Measurements from ENCODE around the gene TACO1.

The TACO1 gene

GRCh38 chr17:63621229-63621683, 20.6 kb downstream of the TACO1 start:
- H3K9me3 ChIP-seq (ENCODE audit: control insufficient read depth, insufficient read depth, low read depth, low read length), result no peaks in the 10 kb centered on the region
- CTCF ChIA-PET, result interaction anchor here (1.0 to 3.4 kb wide), 4 partner anchors 10 to 196 kb away, joined by 3 to 28 read pairs (median 4); no protein-coding TSS in a partner anchor
- H3K4me1 ChIP-seq (ENCODE audit: control insufficient read depth, insufficient read depth, low read length), result peaks cover 11% of the 10 kb centered on the region
- H3K27ac ChIP-seq (ENCODE audit: extremely low read depth, low read depth, low read length), result peak overlapping the region; percentile 87
- TF ChIP-seq ZSCAN23 (tag by site-specific recombination; IDR thresholded peaks at IDR 0.05) (no peak), ZFP37 (tag by site-specific recombination; IDR thresholded peaks at IDR 0.05) (0 out of 2 replicates have a peak, but pooled peaks have one; percentile 59)
- POLR2A ChIA-PET, result interaction anchor here (0.9 to 2.5 kb wide), 28 partner anchors 10 to 223 kb away, joined by 3 to 32 read pairs (median 6); partner anchors contain the start of genes DCAF7, PSMC5 and TACO1
- H3K36me3 ChIP-seq (ENCODE audit: control insufficient read depth in 2 of 2, insufficient read depth in 1 of 2, low read length in 2 of 2), result no peaks in the 10 kb centered on the region
- peak overlapping the region; percentile 77 for H3K4me3 ChIP-seq (ENCODE audit: low read depth, low read length)

GRCh38 chr17:63621684-63622573, 21.2 kb downstream of the TACO1 start, which contains the start of gene MAP3K3:
TSS of gene MAP3K3 (plus strand) at chr17:63622417. CDS start at chr17:63622760, 343 bp downstream.
- no peaks in the 10 kb centered on the region for H3K36me3 ChIP-seq (ENCODE audit: control insufficient read depth in 2 of 2, insufficient read depth in 1 of 2, low read length in 2 of 2)
- H3K27ac ChIP-seq (ENCODE audit: extremely low read depth, low read depth, low read length), result peak within 1 kb of the TSS; percentile 89
- POLR2A ChIA-PET, result interaction anchor here (0.6 to 2.5 kb wide), 61 partner anchors 8 to 883 kb away, joined by 3 to 32 read pairs (median 5); partner anchors contain the start of genes ACE, CCDC47, DCAF7 and DDX42
- peaks cover 13% of the 10 kb centered on the region for H3K4me1 ChIP-seq (ENCODE audit: control insufficient read depth, insufficient read depth, low read length)
- H3K4me3 ChIP-seq (ENCODE audit: low read depth, low read length), result peak within 1 kb of the TSS; percentile 93
- CTCF ChIA-PET, result interaction anchor here (0.7 to 3.4 kb wide), 6 partner anchors 10 to 196 kb away, joined by 3 to 28 read pairs (median 4); no protein-coding TSS in a partner anchor
- no peaks in the 10 kb centered on the region for H3K9me3 ChIP-seq (ENCODE audit: control insufficient read depth, insufficient read depth, low read depth, low read length)
- TF ChIP-seq BCL11B (tag by site-specific recombination; IDR thresholded peaks at IDR 0.05; ENCODE audit: low read depth) (peak; percentile 65; the same call in 1 of the 2 replicates), ZBTB44 (tag by site-specific recombination; IDR thresholded peaks at IDR 0.05) (0 out of 2 replicates have a peak, but pooled peaks have one; percentile 19), ZNF280D (tag by site-specific recombination; IDR thresholded peaks at IDR 0.05) (peak; percentile 31; the same call in 1 of the 2 replicates), IKZF3 (tag by site-specific recombination; IDR thresholded peaks at IDR 0.05) (peak; percentile 99), HIC1 (tag by site-specific recombination; IDR thresholded peaks at IDR 0.05) (peak; percentile 87), ZNF692 (tag by site-specific recombination; IDR thresholded peaks at IDR 0.05) (peak; percentile 74), ZNF600 (tag by site-specific recombination; IDR thresholded peaks at IDR 0.05) (peak; percentile 84), ZSCAN30 (tag by site-specific recombination; IDR thresholded peaks at IDR 0.05) (peak; percentile 98), SP3 (tag by site-specific recombination; IDR thresholded peaks at IDR 0.05) (peak; percentile 99), ZNF394 (tag by site-specific recombination; IDR thresholded peaks at IDR 0.05; ENCODE audit: borderline replicate concordance) (peak; percentile 85; the same call in 1 of the 2 replicates), GLIS1 (tag by site-specific recombination; IDR thresholded peaks at IDR 0.05) (peak; percentile 91), ZNF580 (tag by site-specific recombination; IDR thresholded peaks at IDR 0.05) (peak; percentile 67; the same call in 1 of the 2 replicates), KLF1 (tag by site-specific recombination; IDR thresholded peaks at IDR 0.05) (peak; percentile 97), ZBTB20 (tag by site-specific recombination; IDR thresholded peaks at IDR 0.05) (peak; percentile 95), ZNF501 (tag by site-specific recombination; IDR thresholded peaks at IDR 0.05) (peak; percentile 97), GFI1B (tag by site-specific recombination; IDR thresholded peaks at IDR 0.05) (peak; percentile 20; the same call in 1 of the 2 replicates), GLIS2 (tag by site-specific recombination; IDR thresholded peaks at IDR 0.05) (peak; percentile 95), ZNF341 (tag by site-specific recombination; IDR thresholded peaks at IDR 0.05; ENCODE audit: low read depth) (peak; percentile 98), ZNF623 (tag by site-specific recombination; IDR thresholded peaks at IDR 0.05) (peak; percentile 33; the same call in 1 of the 2 replicates), ZFHX2 (tag by site-specific recombination; conservative IDR thresholded peaks at IDR 0.05) (peak; percentile 86)
